ENCODE data around the gene PCSK7. TPM values are rescaled to one million over a fixed set of nuclear protein-coding genes. Genes with fewer than 3 reads are reported as not detected.

PCSK7 gene
- total RNA-seq, 1 donor, result 96.1 TPM

GRCh38 chr11:117179048-117179999, 52.5 kb downstream of the PCSK7 start:
- H3K4me3 ChIP-seq (ENCODE audit: low read length), result peak overlapping the region; percentile 68
- no peaks in the 10 kb centered on the region for H3K27me3 ChIP-seq (ENCODE audit: insufficient read depth, low read length)
- peaks cover 29% of the 10 kb centered on the region for H3K4me1 ChIP-seq (ENCODE audit: insufficient read depth, low read length)
- no peaks in the 10 kb centered on the region for H3K9me3 ChIP-seq (ENCODE audit: low read depth, low read length)

- Histone ChIP-seq H3K4me1 (ENCODE audit: insufficient read depth, low read length) (peaks cover 29% of the 10 kb centered on the region), H3K9me3 (ENCODE audit: low read depth, low read length) (no peaks in the 10 kb centered on the region), H3K4me3 (ENCODE audit: low read length) (peak within 1 kb of the TSS; percentile 68), H3K27me3 (ENCODE audit: insufficient read depth, low read length) (no peaks in the 10 kb centered on the region)
Observed at GRCh38 chr11:117178210-117179034, 53.5 kb downstream of the PCSK7 start, which contains the start of gene SIDT2. SIDT2 (plus strand) TSS chr11:117178743; CDS start chr11:117179264, 521 bp downstream.

- H3K27me3 ChIP-seq (ENCODE audit: insufficient read depth, low read length), result no peaks in the 10 kb centered on the region
- H3K4me3 ChIP-seq (ENCODE audit: low read length), result no peak overlapping the region
- peaks cover 29% of the 10 kb centered on the region for H3K4me1 ChIP-seq (ENCODE audit: insufficient read depth, low read length)
- no peaks in the 10 kb centered on the region for H3K9me3 ChIP-seq (ENCODE audit: low read depth, low read length)
Observed at GRCh38 chr11:117177534-117178209, 54.2 kb downstream of the PCSK7 start.

GRCh38 chr11:117176186-117176585, 55.7 kb downstream of the PCSK7 start:
- Histone ChIP-seq H3K9me3 (ENCODE audit: low read depth, low read length) (no peaks in the 10 kb centered on the region), H3K4me3 (ENCODE audit: low read length) (no peak overlapping the region), H3K4me1 (ENCODE audit: insufficient read depth, low read length) (peaks cover 27% of the 10 kb centered on the region), H3K27me3 (ENCODE audit: insufficient read depth, low read length) (no peaks in the 10 kb centered on the region)

- Histone ChIP-seq H3K27me3 (ENCODE audit: insufficient read depth, low read length) (no peaks in the 10 kb centered on the region), H3K4me3 (ENCODE audit: low read length) (no peak overlapping the region), H3K4me1 (ENCODE audit: insufficient read depth, low read length) (peaks cover 23% of the 10 kb centered on the region), H3K9me3 (ENCODE audit: low read depth, low read length) (no peaks in the 10 kb centered on the region)
Observed at GRCh38 chr11:117175781-117176180, 56.1 kb downstream of the PCSK7 start.

GRCh38 chr11:117175104-117175503, 56.8 kb downstream of the PCSK7 start:
- peaks cover 17% of the 10 kb centered on the region for H3K4me1 ChIP-seq (ENCODE audit: insufficient read depth, low read length)

GRCh38 chr11:117172724-117173421, 59.0 kb downstream of the PCSK7 start:
- no peak overlapping the region for H3K4me3 ChIP-seq (ENCODE audit: low read length)
- peaks cover 2% of the 10 kb centered on the region for H3K4me1 ChIP-seq (ENCODE audit: insufficient read depth, low read length)
- no peaks in the 10 kb centered on the region for H3K27me3 ChIP-seq (ENCODE audit: insufficient read depth, low read length)
- H3K9me3 ChIP-seq (ENCODE audit: low read depth, low read length), result no peaks in the 10 kb centered on the region

More at GRCh38 chr11:117175104-117175503, 56.8 kb downstream of the PCSK7 start:
- Histone ChIP-seq H3K27me3 (ENCODE audit: insufficient read depth, low read length) (no peaks in the 10 kb centered on the region), H3K4me3 (ENCODE audit: low read length) (no peak overlapping the region), H3K9me3 (ENCODE audit: low read depth, low read length) (no peaks in the 10 kb centered on the region)

- no peaks in the 10 kb centered on the region for H3K4me1 ChIP-seq (ENCODE audit: insufficient read depth, low read length)
- no peak overlapping the region for H3K4me3 ChIP-seq (ENCODE audit: low read length)
- no peaks in the 10 kb centered on the region for H3K9me3 ChIP-seq (ENCODE audit: low read depth, low read length)
- H3K27me3 ChIP-seq (ENCODE audit: insufficient read depth, low read length), result no peaks in the 10 kb centered on the region
Observed at GRCh38 chr11:117171404-117172061, 60.3 kb downstream of the PCSK7 start.

GRCh38 chr11:117171007-117171403, 60.9 kb downstream of the PCSK7 start:
- H3K4me1 ChIP-seq (ENCODE audit: insufficient read depth, low read length), result no peaks in the 10 kb centered on the region
- H3K27me3 ChIP-seq (ENCODE audit: insufficient read depth, low read length), result no peaks in the 10 kb centered on the region
- no peaks in the 10 kb centered on the region for H3K9me3 ChIP-seq (ENCODE audit: low read depth, low read length)
- H3K4me3 ChIP-seq (ENCODE audit: low read length), result no peak overlapping the region

- H3K4me1 ChIP-seq (ENCODE audit: insufficient read depth, low read length), result no peaks in the 10 kb centered on the region
- no peaks in the 10 kb centered on the region for H3K9me3 ChIP-seq (ENCODE audit: low read depth, low read length)
- H3K27me3 ChIP-seq (ENCODE audit: insufficient read depth, low read length), result no peaks in the 10 kb centered on the region
- H3K4me3 ChIP-seq (ENCODE audit: low read length), result no peak overlapping the region
Observed at GRCh38 chr11:117170210-117170609, 61.7 kb downstream of the PCSK7 start.

- Histone ChIP-seq H3K4me1 (ENCODE audit: insufficient read depth, low read length) (no peaks in the 10 kb centered on the region), H3K4me3 (ENCODE audit: low read length) (no peak overlapping the region), H3K27me3 (ENCODE audit: insufficient read depth, low read length) (no peaks in the 10 kb centered on the region), H3K9me3 (ENCODE audit: low read depth, low read length) (no peaks in the 10 kb centered on the region)
Observed at GRCh38 chr11:117169736-117170135, 62.1 kb downstream of the PCSK7 start.

GRCh38 chr11:117166491-117166890, 65.4 kb downstream of the PCSK7 start:
- H3K4me3 ChIP-seq (ENCODE audit: low read length), result no peak overlapping the region
- H3K27me3 ChIP-seq (ENCODE audit: insufficient read depth, low read length), result no peaks in the 10 kb centered on the region
- no peaks in the 10 kb centered on the region for H3K4me1 ChIP-seq (ENCODE audit: insufficient read depth, low read length)
- no peaks in the 10 kb centered on the region for H3K9me3 ChIP-seq (ENCODE audit: low read depth, low read length)

GRCh38 chr11:117160826-117161225, 71.0 kb downstream of the PCSK7 start:
- Histone ChIP-seq H3K4me1 (ENCODE audit: insufficient read depth, low read length) (no peaks in the 10 kb centered on the region), H3K9me3 (ENCODE audit: low read depth, low read length) (no peaks in the 10 kb centered on the region), H3K27me3 (ENCODE audit: insufficient read depth, low read length) (no peaks in the 10 kb centered on the region), H3K4me3 (ENCODE audit: low read length) (no peak overlapping the region)

GRCh38 chr11:117159892-117160291, 72.0 kb downstream of the PCSK7 start:
- Histone ChIP-seq H3K4me3 (ENCODE audit: low read length) (no peak overlapping the region), H3K27me3 (ENCODE audit: insufficient read depth, low read length) (no peaks in the 10 kb centered on the region), H3K4me1 (ENCODE audit: insufficient read depth, low read length) (no peaks in the 10 kb centered on the region), H3K9me3 (ENCODE audit: low read depth, low read length) (no peaks in the 10 kb centered on the region)

Data from mononuclear cell (primary cell).